ENCODE results near the gene TREX2. TPM values are rescaled to one million over a fixed set of nuclear protein-coding genes. Genes with fewer than 3 reads are reported as not detected.

Gene TREX2
- total and polyA plus RNA-seq, 2 of the 8 experiments (the other 6 are each of a cell fraction or from before 2014, with no cell fraction given), result 0.71 to 0.80 TPM

DNA sequence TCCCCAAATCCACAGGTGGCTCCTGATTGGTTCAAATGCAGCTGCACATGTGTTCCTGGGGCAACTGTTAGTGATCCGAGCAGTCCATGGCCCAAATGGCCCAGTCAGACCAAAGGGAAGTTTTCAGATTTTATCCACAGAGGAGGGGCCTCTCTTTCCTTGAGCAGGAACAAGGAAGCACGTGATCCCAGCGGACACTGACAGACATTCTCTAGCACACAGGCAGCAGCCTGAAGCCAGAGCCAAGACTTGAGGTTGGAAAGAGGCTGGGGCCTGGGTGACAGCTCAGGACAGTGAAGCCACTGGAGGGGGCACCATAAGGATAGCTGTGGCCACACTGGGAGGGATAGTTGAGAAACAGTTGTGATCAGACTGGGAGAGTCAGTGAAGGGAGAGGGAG lies 38.1 kb downstream of the TREX2 start:
- Histone ChIP-seq H3K18ac (ENCODE audit: extremely low read depth, low read length) (no peak overlapping the region), H3K36me3 (ENCODE audit: control insufficient read depth in 2 of 4, insufficient read depth in 4 of 4, low read length in 3 of 4) (no peaks in the 10 kb centered on the region), H3K79me2 (ENCODE audit: control insufficient read depth in 1 of 2, insufficient read depth in 2 of 2, low read length in 2 of 2) (no peaks in the 10 kb centered on the region), H3K4ac (replicated peaks; ENCODE audit: insufficient read length, low read depth, low read length) (no peak overlapping the region), H2BK5ac (ENCODE audit: low read depth, low read length) (no peak overlapping the region), H3K23me2 (ENCODE audit: low read depth, low read length) (peaks cover 3% of the 10 kb centered on the region; the same call in 1 of the 2 replicates), H2AFZ (ENCODE audit: low read length) (no peak overlapping the region), H2BK12ac (ENCODE audit: low read depth, low read length) (no peak overlapping the region), H2AK5ac (ENCODE audit: low read depth, low read length) (no peak overlapping the region), H4K91ac (replicated peaks; ENCODE audit: insufficient read length, low read length) (no peak overlapping the region), H3K9me3 (ENCODE audit: insufficient read depth in 2 of 2, low read depth in 1 of 2, low read length in 1 of 2) (no peaks in the 10 kb centered on the region), H4K20me1 (replicated peaks in 1 of 2; ENCODE audit: control insufficient read depth in 1 of 2, insufficient read depth in 2 of 2, low read length in 2 of 2) (no peaks in the 10 kb centered on the region), H3K56ac (replicated peaks; ENCODE audit: insufficient read length, low read depth, low read length) (no peak overlapping the region), H2BK120ac (replicated peaks; ENCODE audit: low read depth, low read length) (no peak overlapping the region), H2BK20ac (ENCODE audit: low read length) (no peak overlapping the region), H4K8ac (ENCODE audit: extremely low read depth, insufficient read depth, low read length) (no peak overlapping the region), H3K9ac (replicated peaks in 1 of 4; ENCODE audit: extremely low read depth in 1 of 4, low read depth in 3 of 4, low read length in 3 of 4) (no peak overlapping the region), H3K23ac (ENCODE audit: insufficient read length) (no peak overlapping the region), H3K27ac (ENCODE audit: low read depth, low read length) (no peak overlapping the region), H3K27me3 (replicated peaks in 1 of 4; ENCODE audit: control insufficient read depth in 3 of 4, extremely low read depth in 1 of 4, insufficient read depth in 3 of 4, low read length in 3 of 4) (peaks cover 8 to 24% (median 16%) of the 10 kb centered on the region in 4 experiments), H2BK15ac (ENCODE audit: low read length) (no peak overlapping the region), H3K4me2 (ENCODE audit: insufficient read depth in 1 of 2, low read depth in 2 of 2, low read length in 2 of 2) (no peak overlapping the region), H4K5ac (ENCODE audit: insufficient read length, low read depth, low read length) (no peak overlapping the region), H3K4me3 (ENCODE audit: extremely low read depth in 1 of 4, insufficient read depth in 2 of 4, low read depth in 3 of 4, low read length in 4 of 4) (no peak overlapping the region), H3K4me1 (replicated peaks in 1 of 4; ENCODE audit: control insufficient read depth in 3 of 4, insufficient read depth in 4 of 4, low read length in 3 of 4) (no peaks in the 10 kb centered on the region), H3K79me1 (ENCODE audit: low read depth, low read length) (no peaks in the 10 kb centered on the region), H3K14ac (ENCODE audit: insufficient read length) (no peak overlapping the region)
- WGBS, 2 experiments (ENCODE audit: extremely low coverage in 1 of 2, insufficient coverage in 1 of 2, insufficient read length in 1 of 2, insufficient replicate concordance in 2 of 2, low coverage in 1 of 2, low lambda C conversion rate in 2 of 2, missing lambda C conversion rate in 1 of 2), result no CpG with 5 or more reads among the region's 3 CpGs
- ChIA-PET CTCF (ENCODE audit: partially characterized antibody) (interaction anchor here (1.0 to 1.1 kb wide), 2 partner anchors 8 to 99 kb away, joined by 3 to 4 read pairs; no protein-coding TSS in a partner anchor), POLR2A (ENCODE audit: partially characterized antibody) (no interaction called here)
- DNase-seq (ENCODE audit: low read depth in 1 of 2, low spot score in 2 of 2) (no peak), FAIRE-seq (peak; percentile 36)
- TF ChIP-seq HDAC6 (IDR thresholded peaks at IDR 0.05; ENCODE audit: low read depth, low read length) (no peak), SRF (IDR thresholded peaks at IDR 0.05; ENCODE audit: low read depth, low read length) (no peak), SP4 (IDR thresholded peaks at IDR 0.05; ENCODE audit: low read length) (no peak), CREB1 (IDR thresholded peaks at IDR 0.05) (no peak), SUZ12 (IDR thresholded peaks at IDR 0.05; ENCODE audit: low read length) (no peak), EZH2 (IDR thresholded peaks at IDR 0.05; ENCODE audit: low read depth, low read length, severe bottlenecking) (no peak), EGR1 (IDR thresholded peaks at IDR 0.05; ENCODE audit: borderline replicate concordance, low read depth, low read length) (no peak), YY1 (IDR thresholded peaks at IDR 0.05; ENCODE audit: low read depth, low read length) (no peak), SIN3A (conservative IDR thresholded peaks at IDR 0.05 in 1 of 2, IDR thresholded peaks at IDR 0.05 in 1 of 2; ENCODE audit: low read depth in 1 of 2, low read length in 2 of 2) (no peak)
- TF ChIP-seq, protein P1, sequence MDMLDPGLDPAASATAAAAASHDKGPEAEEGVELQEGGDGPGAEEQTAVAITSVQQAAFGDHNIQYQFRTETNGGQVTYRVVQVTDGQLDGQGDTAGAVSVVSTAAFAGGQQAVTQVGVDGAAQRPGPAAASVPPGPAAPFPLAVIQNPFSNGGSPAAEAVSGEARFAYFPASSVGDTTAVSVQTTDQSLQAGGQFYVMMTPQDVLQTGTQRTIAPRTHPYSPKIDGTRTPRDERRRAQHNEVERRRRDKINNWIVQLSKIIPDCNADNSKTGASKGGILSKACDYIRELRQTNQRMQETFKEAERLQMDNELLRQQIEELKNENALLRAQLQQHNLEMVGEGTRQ (IDR thresholded peaks at IDR 0.05; ENCODE audit: low read length), result no peak
- TF ChIP-seq, protein P2, sequence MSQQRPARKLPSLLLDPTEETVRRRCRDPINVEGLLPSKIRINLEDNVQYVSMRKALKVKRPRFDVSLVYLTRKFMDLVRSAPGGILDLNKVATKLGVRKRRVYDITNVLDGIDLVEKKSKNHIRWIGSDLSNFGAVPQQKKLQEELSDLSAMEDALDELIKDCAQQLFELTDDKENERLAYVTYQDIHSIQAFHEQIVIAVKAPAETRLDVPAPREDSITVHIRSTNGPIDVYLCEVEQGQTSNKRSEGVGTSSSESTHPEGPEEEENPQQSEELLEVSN (IDR thresholded peaks at IDR 0.05), result no peak

Data from H1 (cell line).